ENCODE results near the gene REXO1. TPM values are rescaled to one million over a fixed set of nuclear protein-coding genes. Genes with fewer than 3 reads are reported as not detected.

REXO1 gene
- total and polyA plus RNA-seq, 2 donors (not counting 3 experiments of a cell fraction or from before 2014, with no cell fraction given): 41.1 to 56.9 TPM

- Histone ChIP-seq H3K9me1 (replicated peaks; ENCODE audit: control insufficient read depth, extremely low read depth, insufficient read depth, low read length) (no peaks in the 10 kb centered on the region), H3K4me3 (replicated peaks in 1 of 3; ENCODE audit: insufficient read depth in 1 of 3, low read depth in 1 of 3, low read length in 3 of 3) (peak overlapping the region in 2 of 3 experiments; percentile 7 to 18), H3K4me1 (ENCODE audit: control insufficient read depth, extremely low read depth, insufficient read depth, low read length) (peaks cover 16% of the 10 kb centered on the region), H3K4me2 (ENCODE audit: insufficient read depth, low read length) (peak overlapping the region; percentile 14), H3K36me3 (ENCODE audit: control insufficient read depth in 2 of 2, extremely low read depth in 1 of 2, insufficient read depth in 2 of 2, low read length in 2 of 2) (peaks cover 0 to 5% of the 10 kb centered on the region in 2 experiments), H2AFZ (ENCODE audit: low read depth, low read length) (no peak overlapping the region), H3K27ac (ENCODE audit: insufficient read depth, low read depth, low read length) (no peak overlapping the region), H3K9ac (replicated peaks; ENCODE audit: extremely low read depth, insufficient read depth, low read length) (no peak overlapping the region), H3K79me2 (ENCODE audit: control insufficient read depth, insufficient read depth, low read length) (peaks cover 92% of the 10 kb centered on the region), H3K27me3 (ENCODE audit: control insufficient read depth in 2 of 2, insufficient read depth in 2 of 2, low read length in 2 of 2) (no peaks in the 10 kb centered on the region), H4K20me1 (replicated peaks; ENCODE audit: control insufficient read depth, extremely low read depth, insufficient read depth, low read length) (no peaks in the 10 kb centered on the region), H3K9me3 (replicated peaks; ENCODE audit: control insufficient read depth, insufficient read depth, low read length) (no peaks in the 10 kb centered on the region)
- intact Hi-C loops (cut with micrococcal nuclease) (loop anchor here (1.0 kb wide), 1 partner anchor 14 kb away; no protein-coding TSS in a partner anchor), dilution Hi-C loops (cut with MboI; ENCODE audit: extremely low pct_ligation_motif_present, low sequenced_read_pairs) (no loop called here)
- POLR2A ChIA-PET: no interaction called here
- CTCF ChIA-PET: interaction anchor here (1.2 to 7.6 kb wide), 4 partner anchors 9 to 15 kb away, joined by 3 to 83 read pairs (median 4); no protein-coding TSS in a partner anchor
- TF ChIP-seq, protein P1, sequence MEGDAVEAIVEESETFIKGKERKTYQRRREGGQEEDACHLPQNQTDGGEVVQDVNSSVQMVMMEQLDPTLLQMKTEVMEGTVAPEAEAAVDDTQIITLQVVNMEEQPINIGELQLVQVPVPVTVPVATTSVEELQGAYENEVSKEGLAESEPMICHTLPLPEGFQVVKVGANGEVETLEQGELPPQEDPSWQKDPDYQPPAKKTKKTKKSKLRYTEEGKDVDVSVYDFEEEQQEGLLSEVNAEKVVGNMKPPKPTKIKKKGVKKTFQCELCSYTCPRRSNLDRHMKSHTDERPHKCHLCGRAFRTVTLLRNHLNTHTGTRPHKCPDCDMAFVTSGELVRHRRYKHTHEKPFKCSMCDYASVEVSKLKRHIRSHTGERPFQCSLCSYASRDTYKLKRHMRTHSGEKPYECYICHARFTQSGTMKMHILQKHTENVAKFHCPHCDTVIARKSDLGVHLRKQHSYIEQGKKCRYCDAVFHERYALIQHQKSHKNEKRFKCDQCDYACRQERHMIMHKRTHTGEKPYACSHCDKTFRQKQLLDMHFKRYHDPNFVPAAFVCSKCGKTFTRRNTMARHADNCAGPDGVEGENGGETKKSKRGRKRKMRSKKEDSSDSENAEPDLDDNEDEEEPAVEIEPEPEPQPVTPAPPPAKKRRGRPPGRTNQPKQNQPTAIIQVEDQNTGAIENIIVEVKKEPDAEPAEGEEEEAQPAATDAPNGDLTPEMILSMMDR (IDR thresholded peaks at IDR 0.05; ENCODE audit: extremely low read depth in 1 of 2, insufficient read depth in 1 of 2, low read depth in 1 of 2, low read length in 2 of 2): no peak
- TF ChIP-seq EZH2 (IDR thresholded peaks at IDR 0.05; ENCODE audit: borderline replicate concordance, low read depth, low read length, severe bottlenecking): no peak
- no peak for TF ChIP-seq JUN (IDR thresholded peaks at IDR 0.05; ENCODE audit: borderline replicate concordance, insufficient read depth, insufficient read length, low read depth)
- no peak for TF ChIP-seq GATA2 (IDR thresholded peaks at IDR 0.05; ENCODE audit: insufficient read depth, insufficient read length, low read depth, low read length)
- no peak for TF ChIP-seq POLR2AphosphoS5 (IDR thresholded peaks at IDR 0.05; ENCODE audit: insufficient read depth, low read depth, low read length)
- no peak for TF ChIP-seq MYC (IDR thresholded peaks at IDR 0.05; ENCODE audit: low read depth, low read length)
- TF ChIP-seq POLR2A (IDR thresholded peaks at IDR 0.05; ENCODE audit: low read depth, low read length): no peak
- FAIRE-seq: peak; percentile 50
- no TSS peak for BruUV-seq (replicated peaks)
- peak; percentile 27 for DNase-seq (ENCODE audit: low read depth, low spot score)
Observed at GRCh38 chr19:1840541-1841115, 7.7 kb downstream of the REXO1 start.

All from endothelial cell of umbilical vein (primary cell).